22Rv1 (cell line): ENCODE measurements around the gene HS6ST1.

Source experiments
- H3K27ac ChIP-seq: fragments of 450-650 bp; 2 replicates; pipeline ENCODE4 v1.5.1; 2017
- ZFX ChIP-seq: fragments of 450-650 bp; IDR thresholded peaks from 2 replicates; pipeline ENCODE4 v1.6.1; 2017; ENCODE audit warnings: antibody characterized with exemption, borderline replicate concordance
- TF ChIP-seq, protein P1 (sequence below): fragments of 450-650 bp; IDR thresholded peaks from 2 replicates; pipeline ENCODE4 v1.5.1; 2017; ENCODE audit warnings: mild to moderate bottlenecking

The HS6ST1 gene

GRCh38 chr2:128286905-128287779, 31.5 kb downstream of the HS6ST1 start:
- no peak overlapping the region for H3K27ac ChIP-seq
- TF ChIP-seq ZFX, result no peak
- TF ChIP-seq, protein P1, sequence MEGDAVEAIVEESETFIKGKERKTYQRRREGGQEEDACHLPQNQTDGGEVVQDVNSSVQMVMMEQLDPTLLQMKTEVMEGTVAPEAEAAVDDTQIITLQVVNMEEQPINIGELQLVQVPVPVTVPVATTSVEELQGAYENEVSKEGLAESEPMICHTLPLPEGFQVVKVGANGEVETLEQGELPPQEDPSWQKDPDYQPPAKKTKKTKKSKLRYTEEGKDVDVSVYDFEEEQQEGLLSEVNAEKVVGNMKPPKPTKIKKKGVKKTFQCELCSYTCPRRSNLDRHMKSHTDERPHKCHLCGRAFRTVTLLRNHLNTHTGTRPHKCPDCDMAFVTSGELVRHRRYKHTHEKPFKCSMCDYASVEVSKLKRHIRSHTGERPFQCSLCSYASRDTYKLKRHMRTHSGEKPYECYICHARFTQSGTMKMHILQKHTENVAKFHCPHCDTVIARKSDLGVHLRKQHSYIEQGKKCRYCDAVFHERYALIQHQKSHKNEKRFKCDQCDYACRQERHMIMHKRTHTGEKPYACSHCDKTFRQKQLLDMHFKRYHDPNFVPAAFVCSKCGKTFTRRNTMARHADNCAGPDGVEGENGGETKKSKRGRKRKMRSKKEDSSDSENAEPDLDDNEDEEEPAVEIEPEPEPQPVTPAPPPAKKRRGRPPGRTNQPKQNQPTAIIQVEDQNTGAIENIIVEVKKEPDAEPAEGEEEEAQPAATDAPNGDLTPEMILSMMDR, result no peak

DNA sequence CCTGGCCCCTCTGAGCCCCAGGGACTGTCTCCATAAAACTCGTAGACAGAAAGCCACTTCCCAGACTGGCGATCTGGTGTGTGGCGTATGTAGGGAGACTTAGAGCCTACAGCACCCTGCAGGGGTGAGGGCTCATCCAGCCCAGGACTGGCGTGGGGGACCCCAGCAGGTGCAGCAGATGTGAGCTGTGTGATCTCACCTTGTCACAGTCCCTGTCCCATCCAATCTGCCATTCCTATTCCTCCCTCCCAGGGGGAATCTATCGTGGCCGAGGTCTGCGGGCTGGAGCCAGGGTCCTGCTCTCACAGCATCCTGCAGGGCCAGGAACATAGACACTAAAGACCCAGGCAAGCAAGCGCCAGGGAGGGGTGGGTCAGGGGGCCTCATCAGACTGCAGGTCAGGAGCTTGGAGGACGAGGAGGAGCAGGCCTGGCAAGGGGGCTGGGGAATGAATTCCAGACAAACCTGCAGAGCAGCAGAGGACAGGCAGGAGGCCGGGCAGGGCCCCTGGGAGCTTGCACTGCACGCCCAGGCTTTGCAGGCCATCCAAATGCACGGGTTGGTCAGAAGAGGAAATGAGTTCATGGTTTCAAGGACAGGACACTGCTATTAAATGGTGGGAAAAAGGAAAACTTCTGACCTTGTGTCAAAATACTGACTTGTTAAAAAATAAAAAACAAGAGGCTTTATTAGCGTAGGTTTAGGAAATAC, 32.5 kb downstream of the HS6ST1 start:
- H3K27ac ChIP-seq, result no peak overlapping the region
- TF ChIP-seq, protein P1, result no peak
- no peak for TF ChIP-seq ZFX

GRCh38 chr2:128285329-128285931, 33.2 kb downstream of the HS6ST1 start:
- TF ChIP-seq, protein P1, result no peak
- TF ChIP-seq ZFX, result no peak
- H3K27ac ChIP-seq, result no peak overlapping the region

- no peak for TF ChIP-seq ZFX
- TF ChIP-seq, protein P1, result no peak
- H3K27ac ChIP-seq, result no peak overlapping the region
Observed at GRCh38 chr2:128284841-128285240, 33.8 kb downstream of the HS6ST1 start.

GRCh38 chr2:128284037-128284441, 34.6 kb downstream of the HS6ST1 start:
- no peak for TF ChIP-seq ZFX
- TF ChIP-seq, protein P1, result no peak
- no peak overlapping the region for H3K27ac ChIP-seq

DNA sequence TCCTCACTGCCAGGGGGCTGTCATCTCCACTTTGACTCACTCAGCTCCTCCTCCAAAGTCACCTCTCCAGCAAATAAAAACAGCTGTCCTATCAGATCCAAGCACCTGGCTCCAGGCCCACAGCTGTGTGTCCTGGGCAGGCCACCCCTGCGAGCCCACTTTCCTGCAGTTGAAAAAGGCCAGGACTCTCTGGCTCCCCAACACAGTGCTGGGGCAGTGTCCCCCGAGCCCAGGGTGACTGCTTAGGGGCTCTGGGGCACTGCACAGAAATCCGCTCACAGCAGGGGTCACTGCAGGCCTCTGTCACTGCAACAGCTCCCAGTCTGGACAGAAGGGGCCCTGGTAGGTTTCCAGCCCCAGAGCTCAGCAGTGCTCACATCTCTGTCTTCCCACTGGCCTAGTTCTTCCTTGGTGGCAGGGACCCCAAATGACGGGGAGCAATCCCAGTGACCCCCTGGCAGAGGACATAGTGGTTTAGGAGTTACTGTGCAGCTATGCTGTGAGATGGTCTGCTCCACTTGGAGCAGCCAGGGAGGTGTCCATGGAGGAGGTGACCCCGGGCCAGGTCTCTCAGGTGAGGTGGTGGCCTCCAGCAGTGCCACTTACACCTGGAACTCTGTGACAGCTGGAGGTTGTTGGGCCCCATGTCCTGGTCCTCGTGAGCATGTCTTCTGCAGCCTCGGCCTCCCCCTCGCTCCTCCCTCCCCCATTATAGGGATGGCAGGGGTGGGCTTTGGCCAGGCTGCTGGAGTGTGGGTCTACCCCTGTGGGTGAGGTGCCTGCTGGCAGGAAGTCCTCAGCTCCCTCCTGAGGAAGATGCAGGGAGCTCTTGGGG, 35.5 kb downstream of the HS6ST1 start:
- H3K27ac ChIP-seq, result no peak overlapping the region
- TF ChIP-seq, protein P1, result no peak
- TF ChIP-seq ZFX, result no peak
